SK-N-SH treated with all-trans-retinoic acid at 6 μM for 48 hours (cell line): ENCODE results near the gene CORO2A.

ENCODE experiments used
- CSDC2 ChIP-seq: fragments of 250-450 bp; sonication (Bioruptor Pico); IDR thresholded peaks from 2 replicates; pipeline ENCODE4 v1.5.0; 2020; ENCODE audit warnings: mild to moderate bottlenecking, moderate library complexity
- CSRNP3 ChIP-seq: fragments of 250-450 bp; sonication (Bioruptor Pico); IDR thresholded peaks from 2 replicates; pipeline ENCODE4 v1.5.1; 2021; ENCODE audit warnings: mild to moderate bottlenecking, moderate library complexity
- OSR1 ChIP-seq: fragments of 250-450 bp; sonication (Bioruptor Pico); IDR thresholded peaks from 2 replicates; pipeline ENCODE4 v1.8.0; 2022; ENCODE audit warnings: moderate library complexity, mild to moderate bottlenecking, inconsistent platforms
- PATZ1 ChIP-seq: fragments of 250-450 bp; sonication (Bioruptor Pico); IDR thresholded peaks from 2 replicates; pipeline ENCODE4 v1.8.0; 2020; ENCODE audit warnings: mild to moderate bottlenecking, moderate library complexity, borderline replicate concordance
- RARB ChIP-seq: fragments of 250-450 bp; sonication (Bioruptor Pico); IDR thresholded peaks from 2 replicates; pipeline ENCODE4 v1.8.0; 2021; ENCODE audit warnings: mild to moderate bottlenecking, moderate library complexity
- TOX ChIP-seq: fragments of 250-450 bp; sonication (Bioruptor Pico); IDR thresholded peaks from 2 replicates; pipeline ENCODE4 v1.8.0; 2021; ENCODE audit warnings: mild to moderate bottlenecking, moderate library complexity, borderline replicate concordance
- ZC3H10 ChIP-seq: fragments of 250-450 bp; sonication (Bioruptor Pico); IDR thresholded peaks from 2 replicates; pipeline ENCODE4 v1.5.1; 2021; ENCODE audit warnings: mild to moderate bottlenecking, moderate library complexity
- ZFP3 ChIP-seq: fragments of 250-450 bp; sonication (Bioruptor Pico); IDR thresholded peaks from 2 replicates; pipeline ENCODE4 v1.5.0; 2020; ENCODE audit warnings: mild to moderate bottlenecking, moderate library complexity

GRCh38 chr9:98158071-98158831, 34.2 kb downstream of the CORO2A start:
- TF ChIP-seq RARB (CRISPR knock-in tag) (no peak), ZC3H10 (no peak), OSR1 (no peak), TOX (CRISPR knock-in tag) (no peak), ZFP3 (peak; percentile 74; the same call in 1 of the 2 replicates), PATZ1 (no peak), CSRNP3 (CRISPR knock-in tag) (no peak), CSDC2 (CRISPR knock-in tag) (no peak)
